Fibroblast of lung (primary cell): Measurements from ENCODE around the gene SOX13.

Experiments
- CTCF ChIP-seq, 2 donors: IDR thresholded peaks in 1 of 2; conservative IDR thresholded peaks in 1 of 2; 1 replicate in 1 of 2; 2 replicates in 1 of 2; pipeline ENCODE4 v1.5.1; 2011 to 2012; ENCODE audit warnings: low read length in 2 of 2, control low read depth in 1 of 2, inconsistent platforms in 1 of 2, low read depth in 1 of 2, mild to moderate bottlenecking in 1 of 2
- EZH2 ChIP-seq: IDR thresholded peaks from 2 replicates; pipeline ENCODE4 v1.5.1; 2012; ENCODE audit warnings: low read length, control low read depth, mild to moderate bottlenecking; ENCODE audit errors: missing control alignments

- no peak for TF ChIP-seq CTCF (conservative IDR thresholded peaks at IDR 0.05 in 1 of 2, IDR thresholded peaks at IDR 0.05 in 1 of 2; ENCODE audit: low read depth in 1 of 2, low read length in 2 of 2)
- no peak for TF ChIP-seq EZH2
Observed at GRCh38 chr1:204027446-204027845, 45.5 kb upstream of the SOX13 start.
